IPS DF 19.7 (cell line): ENCODE measurements around the gene GPR62.
"Not testable (repeated sequence)": the region's sequence is repeated elsewhere in the genome, so short reads cannot be mapped to it uniquely, and the experiment has no call there.

Experiments used
- DNase-seq: peaks from one replicate; pipeline ENCODE4 v3.0.0-alpha.2; 2013; ENCODE audit warnings: low read depth, low spot score

The GPR62 gene

DNA sequence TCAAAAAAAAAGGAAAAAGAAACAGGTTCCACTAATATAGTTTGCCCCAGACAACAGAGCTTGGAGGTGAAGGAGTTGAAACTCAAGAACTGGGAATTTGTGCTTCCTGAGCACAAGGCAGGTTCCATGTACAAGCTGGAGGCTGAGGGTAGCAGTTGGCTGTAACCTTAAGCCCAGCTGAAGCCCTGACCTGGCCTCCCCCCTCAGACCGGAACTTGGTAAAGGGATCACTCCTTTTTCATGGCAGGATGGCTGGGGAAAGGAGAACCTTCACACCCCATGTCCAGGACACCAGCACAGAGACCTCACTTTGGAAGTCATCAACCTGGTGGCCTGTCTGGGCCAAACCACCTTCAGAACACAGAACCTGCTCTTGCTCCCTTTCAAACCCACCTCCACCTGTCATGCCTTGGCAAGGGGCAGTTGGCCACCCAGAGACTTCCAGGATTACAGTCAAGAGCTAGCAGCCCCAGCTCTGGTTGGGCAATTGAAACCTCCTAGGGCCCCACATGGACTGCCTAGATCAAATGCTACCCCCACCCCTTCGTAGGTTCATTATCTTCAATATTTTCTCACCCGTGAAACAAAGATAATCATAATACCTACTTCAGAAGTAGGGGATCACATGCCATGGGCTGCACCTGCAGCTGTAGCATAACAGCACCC is 37.0 kb downstream of the GPR62 start:
- DNase-seq, result no peak

DNA sequence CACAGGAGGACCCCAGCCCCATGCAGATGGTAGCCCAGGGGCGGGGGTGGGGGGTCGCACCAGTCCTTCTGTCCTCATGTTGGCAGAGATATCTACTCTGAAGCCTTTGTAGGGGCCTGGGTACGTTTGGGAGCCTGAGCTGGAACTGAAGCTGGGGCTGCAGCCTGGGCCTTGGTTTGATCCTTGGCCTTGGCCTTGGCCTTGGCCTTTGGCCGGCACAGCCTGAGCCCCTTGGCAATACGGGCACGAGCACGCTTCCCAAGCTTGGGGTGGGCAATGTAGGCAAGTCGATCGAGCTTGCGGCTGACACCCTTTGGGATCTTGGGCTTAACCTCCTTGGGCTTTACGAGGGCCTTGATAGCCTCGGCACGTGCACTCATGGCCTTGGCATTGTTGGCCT is 38.5 kb downstream of the GPR62 start:
- DNase-seq, result not testable (repeated sequence)

DNA sequence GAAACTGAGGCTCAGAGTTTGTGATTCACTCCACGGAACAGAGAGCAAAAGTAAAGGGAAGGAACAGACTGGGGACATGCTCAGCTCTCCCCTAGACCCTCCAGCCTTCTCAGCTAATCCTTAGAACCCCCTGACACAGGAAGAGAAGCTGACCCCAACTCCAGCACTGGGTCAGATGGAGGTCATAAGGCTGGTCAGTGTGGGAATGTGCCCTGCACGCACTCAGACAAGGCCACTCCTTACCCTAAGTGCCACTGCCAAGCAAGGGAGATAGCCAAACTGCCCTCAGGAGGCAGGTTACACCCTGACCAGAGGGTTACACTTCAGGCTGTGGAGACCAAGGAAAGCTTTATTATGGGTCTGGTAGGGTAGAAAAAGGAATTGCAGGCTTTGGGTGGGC is 39.3 kb downstream of the GPR62 start:
- no peak for DNase-seq

DNA sequence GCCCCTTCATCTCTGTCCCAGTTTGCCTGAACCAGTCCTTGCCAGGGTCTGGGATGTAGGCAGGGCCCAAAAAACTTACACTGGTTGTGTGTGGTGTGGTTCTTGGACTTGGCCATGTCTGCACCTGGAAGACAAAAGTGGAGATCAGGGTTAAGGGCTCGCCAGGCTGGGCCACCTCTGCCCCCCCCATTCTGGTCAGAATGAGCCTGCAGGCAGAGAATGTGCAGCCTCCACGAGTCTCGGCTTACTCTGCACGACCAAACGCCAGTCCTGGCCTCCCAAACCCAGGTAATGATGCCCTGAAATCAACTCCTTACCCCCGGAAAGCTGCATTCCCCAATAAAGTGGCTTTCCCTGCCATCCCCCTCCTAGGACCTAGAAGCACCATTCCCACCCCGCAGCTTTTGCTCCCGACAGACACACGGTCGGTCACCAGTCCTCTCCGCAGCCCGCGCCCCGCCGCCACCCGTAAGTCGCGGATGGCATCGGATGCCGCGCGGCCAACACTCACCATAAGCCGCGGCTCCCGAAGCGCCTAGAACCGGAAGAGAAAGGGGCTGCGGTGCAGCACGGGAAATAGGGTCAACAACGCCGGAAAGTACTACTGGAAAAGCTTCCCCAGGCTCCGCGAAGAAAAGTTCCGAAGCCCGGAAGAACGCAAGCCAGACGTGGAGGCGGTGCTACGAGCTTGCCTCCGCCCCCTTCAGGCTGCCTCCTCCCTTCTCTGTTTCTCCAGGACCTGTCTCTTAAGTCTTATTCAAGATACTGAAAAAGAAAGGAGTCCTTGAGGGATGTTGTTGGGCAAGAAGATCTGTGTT is 40.4 kb downstream of the GPR62 start, which contains the start of gene RPL29:
RPL29 (minus strand) TSS at position 550 of the 818 bp plus-strand sequence; CDS start at position 116, 434 bp downstream.
- DNase-seq, result no peak

DNA sequence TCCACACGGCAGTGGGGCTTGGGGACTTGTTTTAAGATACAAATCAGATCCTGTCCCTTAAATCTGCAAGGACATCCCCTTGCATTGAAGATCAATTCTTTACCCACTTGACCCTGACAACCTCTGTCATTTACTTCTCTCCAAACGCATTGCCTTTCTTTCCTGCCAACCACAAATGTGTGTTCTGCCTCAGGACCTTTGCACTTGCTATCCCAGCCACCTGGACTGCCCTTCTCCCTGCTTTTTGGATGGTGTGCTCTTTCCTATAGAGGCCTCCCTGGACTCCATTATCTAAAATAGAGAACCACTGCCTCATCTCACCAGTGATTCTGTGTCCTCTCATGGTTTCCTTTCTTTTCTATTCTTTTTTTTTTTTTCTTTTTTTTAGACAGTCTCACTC is 42.0 kb downstream of the GPR62 start:
- DNase-seq, result no peak

DNA sequence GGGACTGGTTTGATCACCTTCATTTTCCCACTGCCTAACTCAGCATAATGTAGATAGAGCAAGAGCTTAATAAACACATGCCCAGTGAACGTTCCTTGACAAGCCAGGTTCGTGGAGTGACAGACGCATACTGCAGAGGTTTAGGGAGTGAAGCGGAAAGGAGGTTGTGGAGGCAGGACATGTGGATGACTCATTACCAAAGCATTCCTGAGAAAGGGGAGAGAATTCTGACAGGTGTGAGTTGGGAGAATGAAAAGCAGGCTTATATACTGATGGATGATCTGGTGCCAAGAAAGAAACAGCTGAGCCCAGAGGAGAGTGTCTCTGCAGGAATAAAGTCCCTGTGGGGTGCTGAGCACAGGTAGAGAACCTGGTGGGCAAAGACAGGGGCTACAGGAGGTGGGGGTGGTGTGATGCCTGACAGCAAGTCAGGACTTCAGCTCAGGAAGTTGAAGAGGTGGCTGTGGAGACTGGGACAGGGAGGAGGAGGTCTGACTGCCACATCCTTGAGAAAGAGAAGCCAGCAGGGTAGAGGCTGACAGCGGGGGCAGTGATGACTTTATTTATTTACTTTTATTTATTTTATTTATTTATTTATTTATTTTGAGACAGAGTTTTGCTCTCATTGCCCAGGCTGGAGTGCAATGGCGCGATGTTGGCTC is 42.9 kb downstream of the GPR62 start:
- DNase-seq, result no peak

DNA sequence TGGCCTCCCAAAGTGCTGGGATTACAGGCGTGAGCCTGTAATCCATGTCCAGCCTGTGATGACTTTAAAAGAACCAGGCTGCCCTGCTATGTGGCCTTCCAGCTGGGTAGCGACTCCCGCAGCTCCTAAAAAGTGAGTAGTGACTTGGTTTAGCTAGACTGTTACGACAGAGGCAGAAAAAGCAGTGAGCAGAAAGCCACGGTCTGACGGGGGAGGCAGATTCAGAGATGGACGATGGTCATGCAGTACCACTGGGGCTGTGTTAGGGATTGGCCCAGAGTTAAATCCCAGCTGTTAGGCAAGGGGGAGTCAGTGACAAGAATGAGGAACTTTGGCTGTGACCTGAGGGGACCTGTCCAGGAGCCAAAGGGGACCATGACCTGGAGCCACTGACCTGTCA is 43.6 kb downstream of the GPR62 start:
- no peak for DNase-seq

DNA sequence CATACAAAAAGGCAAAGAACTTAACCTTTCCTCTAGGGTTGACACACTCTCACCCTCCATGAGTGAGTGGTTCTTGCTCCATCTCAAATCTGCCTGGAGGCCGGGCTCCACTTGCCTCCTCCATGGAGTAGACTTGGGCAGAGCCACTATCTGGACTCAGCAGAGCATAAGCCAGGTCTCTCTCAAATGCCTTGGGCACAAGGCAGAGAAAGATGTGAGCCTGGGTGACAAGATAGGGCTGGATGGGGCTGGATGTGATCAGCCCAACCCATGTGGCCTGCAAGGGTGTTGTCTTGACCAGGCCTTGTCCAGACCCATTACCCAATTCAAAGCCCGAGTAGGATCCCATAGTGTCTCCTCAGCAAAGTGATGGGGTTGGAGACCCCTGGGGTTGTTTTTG is 44.7 kb downstream of the GPR62 start:
- DNase-seq, result no peak

DNA sequence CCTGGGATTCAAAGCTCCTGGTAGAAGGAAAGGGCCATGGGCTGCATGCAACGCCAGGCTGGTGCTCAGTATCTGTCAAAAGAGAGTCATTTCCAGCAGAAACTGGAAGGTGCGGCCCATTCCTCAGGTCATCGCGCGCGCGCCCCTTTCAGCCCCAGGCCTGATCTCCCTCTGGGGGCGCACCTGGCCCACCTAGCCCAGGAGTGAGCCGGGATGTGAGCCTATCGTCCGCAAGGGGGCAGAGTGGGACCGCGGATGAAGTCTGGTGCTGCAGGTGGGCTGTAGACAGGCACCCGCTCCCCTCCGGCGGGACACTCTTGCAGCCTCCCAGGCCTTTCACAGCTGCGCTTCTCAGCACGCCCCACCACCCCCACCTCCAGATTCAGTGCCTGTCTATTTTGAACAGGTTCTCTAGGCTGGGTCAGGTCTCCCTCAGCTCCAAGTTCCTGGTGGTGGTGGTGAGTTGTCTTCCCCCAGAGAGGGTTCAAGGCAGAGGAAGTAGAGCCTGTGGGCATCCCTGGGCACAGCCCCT is 46.3 kb downstream of the GPR62 start:
- DNase-seq, result no peak

DNA sequence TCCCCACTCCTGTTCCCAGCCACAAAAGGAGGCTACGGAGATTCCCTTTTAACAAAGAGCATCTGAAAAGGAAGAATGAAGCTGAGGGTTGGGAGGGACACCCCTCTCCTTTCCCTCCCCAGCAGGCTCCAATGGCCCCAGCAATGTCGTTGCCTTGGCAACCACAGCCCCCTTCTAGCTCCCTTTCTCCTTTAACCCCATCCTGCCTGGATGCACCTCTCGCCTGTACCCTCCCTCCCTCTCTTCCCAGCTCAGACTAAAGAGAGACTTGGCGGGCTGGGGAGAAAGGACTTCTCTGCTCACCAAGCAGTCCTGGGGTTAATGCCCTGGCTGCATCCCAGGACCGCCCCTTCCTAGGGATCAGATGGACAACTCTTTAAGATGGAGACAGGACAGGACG is 47.6 kb downstream of the GPR62 start:
- DNase-seq, result no peak

DNA sequence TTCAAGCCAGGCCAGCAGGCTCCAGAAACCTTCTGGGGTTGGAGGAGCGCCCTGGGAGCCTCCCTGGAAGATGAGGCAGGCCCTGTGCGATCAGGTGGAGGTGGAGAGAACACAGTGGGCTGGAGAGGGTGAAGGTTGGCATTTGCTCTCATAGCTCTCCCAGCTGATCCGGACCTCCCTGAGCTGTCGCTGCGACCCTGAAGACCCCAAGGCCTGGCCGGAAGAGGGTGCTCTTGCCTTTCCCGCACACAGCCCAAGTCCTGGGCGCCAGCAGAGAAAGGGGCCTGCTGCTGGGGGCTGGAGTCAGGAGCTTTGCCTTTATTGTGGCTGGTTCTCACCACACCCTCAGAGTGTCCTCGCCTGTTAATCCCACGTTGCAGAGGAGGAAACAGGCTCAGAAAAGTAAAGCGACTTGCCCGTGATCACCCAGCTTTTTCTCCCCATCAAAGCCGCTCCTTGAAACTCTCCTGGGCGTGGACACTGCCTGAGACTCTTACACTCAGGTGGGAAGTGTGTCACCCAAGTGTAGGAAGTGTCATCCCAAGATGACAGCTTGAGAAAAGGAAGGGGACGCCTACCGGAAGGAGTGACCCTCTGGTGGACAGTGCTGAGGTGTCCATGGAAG is 49.1 kb downstream of the GPR62 start:
- no peak for DNase-seq

DNA sequence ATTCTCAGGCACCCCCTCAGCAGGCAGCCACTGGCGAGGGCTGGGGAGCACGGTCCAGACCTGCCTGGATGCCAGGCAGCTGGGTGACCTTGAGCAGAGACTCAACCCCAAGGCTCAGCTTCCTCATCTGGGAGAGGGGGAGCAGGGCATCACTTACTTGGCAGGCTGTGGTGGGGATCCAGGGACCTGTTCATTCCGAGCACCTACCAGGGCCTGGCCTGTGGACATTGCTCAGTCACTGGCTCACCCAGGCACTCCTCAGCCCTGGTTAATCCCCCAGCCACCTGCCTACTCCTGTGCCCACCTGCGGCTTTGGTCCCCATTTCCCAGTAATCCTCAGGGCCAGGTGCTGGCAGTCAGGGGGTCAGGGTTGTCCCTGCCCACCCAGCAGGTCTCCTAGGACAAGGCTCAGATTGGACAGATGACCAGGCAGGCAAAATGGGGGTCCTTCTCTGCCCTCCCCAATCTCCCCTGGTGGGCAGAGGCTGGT is 49.8 kb downstream of the GPR62 start:
- DNase-seq, result no peak

DNA sequence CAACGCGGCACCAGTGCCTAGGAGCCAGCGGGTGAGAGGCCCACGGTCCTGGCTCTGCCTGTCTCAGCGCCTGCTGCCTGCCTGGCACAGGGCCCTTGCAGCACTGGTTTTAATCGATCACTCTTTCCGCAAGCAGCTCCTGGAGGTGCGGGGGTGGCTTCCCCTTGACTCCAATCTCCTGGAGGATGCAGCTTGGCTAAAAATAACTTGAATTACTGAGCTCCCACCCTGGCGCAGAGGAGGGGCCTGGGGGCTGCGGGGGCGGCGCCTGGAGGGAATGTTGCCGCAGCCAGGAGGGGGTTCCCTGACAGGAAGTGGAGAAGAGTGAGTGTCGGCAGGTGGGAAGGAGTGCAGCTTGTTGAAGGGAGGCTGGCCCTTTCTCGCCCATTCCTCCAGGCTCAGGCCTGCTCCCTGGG is 50.4 kb downstream of the GPR62 start:
- DNase-seq, result no peak

DNA sequence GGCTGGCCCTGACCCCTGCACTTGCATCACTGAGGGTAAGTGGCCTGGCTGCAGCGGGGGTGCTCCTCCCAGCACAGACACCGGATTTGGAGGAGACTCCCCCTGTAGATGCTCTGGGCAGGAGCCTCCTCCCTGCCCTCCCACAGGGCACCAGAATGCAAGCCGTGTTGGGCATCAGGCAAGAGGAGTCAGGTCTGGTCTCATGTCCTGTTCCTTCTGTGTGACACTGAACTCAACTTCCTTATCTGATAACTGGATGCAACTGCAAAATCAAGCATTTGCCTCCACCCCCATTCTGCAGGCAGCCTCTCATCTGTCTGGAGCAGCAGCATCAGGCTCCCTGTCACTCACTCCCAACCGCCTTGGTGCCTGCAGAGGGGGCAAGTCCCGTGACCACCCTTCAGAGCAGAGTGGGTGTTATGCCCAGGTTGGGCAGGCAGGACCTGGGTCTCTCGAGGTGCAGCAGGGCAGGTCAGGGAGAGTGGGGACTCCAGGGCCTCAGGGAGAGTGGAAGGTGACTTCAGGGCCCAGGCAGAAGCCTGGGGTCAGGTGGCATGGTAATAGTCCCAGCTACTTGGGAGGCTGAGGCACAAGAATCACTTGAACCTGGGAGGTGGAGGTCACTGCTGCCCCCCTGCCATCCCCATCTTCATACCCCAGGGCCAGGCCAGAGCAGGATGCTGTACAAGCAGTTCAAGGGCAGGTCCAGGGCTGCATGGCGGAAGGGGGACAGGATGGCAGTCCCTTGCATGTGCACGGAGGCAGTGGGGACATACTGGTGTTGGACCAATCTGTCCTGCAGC is 51.0 kb downstream of the GPR62 start:
- no peak for DNase-seq

DNA sequence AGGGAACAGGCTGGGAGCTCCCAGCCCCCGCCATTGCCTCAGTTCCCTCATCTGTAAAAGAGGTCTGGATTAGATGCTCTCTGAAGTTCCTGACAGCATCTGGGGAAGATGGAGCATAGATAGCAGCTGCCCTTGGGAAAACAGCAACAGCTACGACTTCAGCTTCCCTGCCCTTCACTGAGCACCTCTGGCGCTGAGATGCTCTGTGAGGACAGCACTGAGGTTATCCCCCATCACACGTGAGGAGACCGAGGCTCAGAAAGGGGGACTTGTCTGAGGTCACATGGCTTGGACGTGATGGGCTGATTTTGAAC is 51.6 kb downstream of the GPR62 start:
- DNase-seq, result no peak
